Measurements from ENCODE around the gene ANKRD12.

ANKRD12 gene

DNA sequence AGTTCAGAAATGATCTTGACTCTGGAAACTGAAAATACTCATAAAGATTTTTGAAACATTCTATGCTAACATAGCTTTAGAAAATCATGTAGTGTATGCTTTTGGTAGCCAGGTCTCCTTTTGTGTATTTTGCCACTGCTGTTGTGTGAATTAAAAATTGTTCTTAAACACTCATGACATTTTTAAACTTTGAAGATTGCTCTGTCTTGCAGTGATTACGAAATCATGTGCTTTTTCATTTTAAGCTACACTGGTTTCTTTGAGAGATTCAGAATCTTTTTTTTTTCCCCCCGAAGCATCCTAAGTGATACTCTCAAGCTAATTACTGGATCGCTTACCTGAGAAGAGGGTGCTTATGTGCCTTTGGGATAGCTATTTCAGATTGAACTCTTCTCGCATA, 60.0 kb downstream of the ANKRD12 start:
- no peak overlapping the region for H3K27ac ChIP-seq
- TF ChIP-seq CTCF (conservative IDR thresholded peaks at IDR 0.05): no peak

DNA sequence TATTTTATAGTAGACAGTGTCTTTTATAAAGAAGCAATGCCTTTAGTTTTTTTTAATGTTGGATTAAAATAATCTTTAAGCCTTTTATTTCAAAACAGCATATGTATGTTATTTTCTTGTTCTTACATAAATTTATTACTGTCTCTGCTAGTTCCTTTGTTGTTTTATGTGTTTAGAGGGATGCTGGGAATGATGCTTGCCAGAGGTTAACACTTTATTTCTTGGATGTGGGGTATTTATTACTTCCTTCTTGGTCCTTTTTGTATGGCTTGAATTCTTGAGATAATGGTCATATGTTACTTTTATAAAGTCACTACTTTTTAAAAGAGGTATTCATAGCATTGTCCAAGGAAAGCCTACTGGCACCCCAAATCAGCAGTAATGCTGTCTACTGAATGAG, 63.1 kb downstream of the ANKRD12 start:
- no peak for TF ChIP-seq CTCF (conservative IDR thresholded peaks at IDR 0.05)
- no peak overlapping the region for H3K27ac ChIP-seq

- TF ChIP-seq CTCF (conservative IDR thresholded peaks at IDR 0.05): no peak
- no peak overlapping the region for H3K27ac ChIP-seq
Observed at GRCh38 chr18:9201224-9201623, 64.6 kb downstream of the ANKRD12 start.

GRCh38 chr18:9204659-9205058, 68.1 kb downstream of the ANKRD12 start:
- no peak overlapping the region for H3K27ac ChIP-seq
- TF ChIP-seq CTCF (conservative IDR thresholded peaks at IDR 0.05): no peak

GRCh38 chr18:9206421-9206820, 69.8 kb downstream of the ANKRD12 start:
- no peak overlapping the region for H3K27ac ChIP-seq

GRCh38 chr18:9209279-9209678, 72.7 kb downstream of the ANKRD12 start:
- TF ChIP-seq CTCF (conservative IDR thresholded peaks at IDR 0.05): no peak
- H3K27ac ChIP-seq: no peak overlapping the region

More at GRCh38 chr18:9206421-9206820, 69.8 kb downstream of the ANKRD12 start:
- TF ChIP-seq CTCF (conservative IDR thresholded peaks at IDR 0.05): no peak

GRCh38 chr18:9210966-9211365, 74.4 kb downstream of the ANKRD12 start:
- no peak for TF ChIP-seq CTCF (conservative IDR thresholded peaks at IDR 0.05)
- H3K27ac ChIP-seq: no peak overlapping the region

DNA sequence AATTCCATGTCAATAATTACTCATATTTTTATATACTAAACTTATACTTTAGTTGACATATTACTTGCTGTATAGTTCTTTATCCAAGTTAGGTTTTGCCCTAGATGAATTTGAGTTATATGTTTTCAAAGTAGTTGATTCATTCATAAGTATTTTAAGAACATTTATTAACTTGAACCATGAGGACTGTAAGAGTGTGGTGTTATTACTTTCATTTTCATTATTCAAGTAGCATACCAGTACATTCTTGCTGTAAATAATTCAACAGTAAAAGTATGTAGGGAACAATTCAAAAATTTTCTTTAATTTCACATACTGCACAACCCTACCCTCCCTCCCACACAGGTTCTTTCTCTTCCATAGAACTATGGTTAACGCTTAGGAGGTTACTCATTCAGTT, 75.4 kb downstream of the ANKRD12 start:
- no peak overlapping the region for H3K27ac ChIP-seq
- no peak for TF ChIP-seq CTCF (conservative IDR thresholded peaks at IDR 0.05)

Data from VCaP (cell line).